Measurements from ENCODE around the gene MPST. TPM values are rescaled to one million over a fixed set of nuclear protein-coding genes. Genes with fewer than 3 reads are reported as not detected.

Gene MPST
- total and polyA plus RNA-seq, 2 donors (not counting 1 experiment from before 2014, with no cell fraction given) = 14.8 to 51.5 TPM

DNA sequence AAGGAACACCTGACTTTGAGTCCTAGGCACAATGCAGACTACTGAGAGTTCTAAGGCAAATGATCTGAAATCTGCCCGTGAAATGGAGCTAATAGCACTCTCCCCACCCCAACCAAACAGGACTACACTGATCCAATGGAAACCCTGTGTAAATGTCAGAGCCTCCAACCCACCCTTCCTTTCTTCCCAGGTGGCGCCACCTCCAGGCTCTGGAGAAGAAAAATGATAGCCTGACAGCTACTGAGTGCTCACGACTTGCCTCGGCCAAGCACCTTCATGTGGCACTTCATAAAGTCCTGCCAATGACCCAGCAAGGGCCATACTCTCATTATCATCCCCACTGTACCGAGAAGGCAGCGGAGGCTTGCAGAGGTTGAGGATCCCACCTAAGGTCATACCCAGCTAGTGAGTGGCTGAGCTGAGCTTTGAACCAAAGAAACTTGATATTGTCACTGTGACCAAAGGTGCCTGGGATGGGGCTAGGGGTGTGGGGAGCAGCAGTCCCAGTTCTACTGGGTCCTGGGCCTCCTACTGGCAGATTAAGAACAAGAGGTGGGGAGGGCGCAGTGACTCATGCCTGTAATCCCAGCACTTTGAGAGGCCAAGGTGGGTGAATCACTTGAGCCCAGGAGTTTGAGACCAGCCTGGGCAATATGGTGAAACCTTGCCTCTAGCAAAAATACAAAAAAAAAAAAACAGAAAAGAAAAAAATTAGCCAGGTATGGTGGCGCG, 20.8 kb upstream of the MPST start:
- peaks cover 8% of the 10 kb centered on the region for H3K27me3 ChIP-seq (ENCODE audit: control insufficient read depth, insufficient read depth, low read length)
- no peaks in the 10 kb centered on the region for H3K9me3 ChIP-seq (ENCODE audit: control insufficient read depth, insufficient read depth, low read depth, low read length)
- no peaks in the 10 kb centered on the region for H4K20me1 ChIP-seq (ENCODE audit: control insufficient read depth, extremely low read depth, insufficient read depth, low read length)
- TF ChIP-seq EZH2 (IDR thresholded peaks at IDR 0.05; ENCODE audit: low read length, missing control alignments) = no peak
- TF ChIP-seq, protein P1, sequence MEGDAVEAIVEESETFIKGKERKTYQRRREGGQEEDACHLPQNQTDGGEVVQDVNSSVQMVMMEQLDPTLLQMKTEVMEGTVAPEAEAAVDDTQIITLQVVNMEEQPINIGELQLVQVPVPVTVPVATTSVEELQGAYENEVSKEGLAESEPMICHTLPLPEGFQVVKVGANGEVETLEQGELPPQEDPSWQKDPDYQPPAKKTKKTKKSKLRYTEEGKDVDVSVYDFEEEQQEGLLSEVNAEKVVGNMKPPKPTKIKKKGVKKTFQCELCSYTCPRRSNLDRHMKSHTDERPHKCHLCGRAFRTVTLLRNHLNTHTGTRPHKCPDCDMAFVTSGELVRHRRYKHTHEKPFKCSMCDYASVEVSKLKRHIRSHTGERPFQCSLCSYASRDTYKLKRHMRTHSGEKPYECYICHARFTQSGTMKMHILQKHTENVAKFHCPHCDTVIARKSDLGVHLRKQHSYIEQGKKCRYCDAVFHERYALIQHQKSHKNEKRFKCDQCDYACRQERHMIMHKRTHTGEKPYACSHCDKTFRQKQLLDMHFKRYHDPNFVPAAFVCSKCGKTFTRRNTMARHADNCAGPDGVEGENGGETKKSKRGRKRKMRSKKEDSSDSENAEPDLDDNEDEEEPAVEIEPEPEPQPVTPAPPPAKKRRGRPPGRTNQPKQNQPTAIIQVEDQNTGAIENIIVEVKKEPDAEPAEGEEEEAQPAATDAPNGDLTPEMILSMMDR (conservative IDR thresholded peaks at IDR 0.05 in 1 of 2, IDR thresholded peaks at IDR 0.05 in 1 of 2; ENCODE audit: low read depth in 1 of 2, low read length in 2 of 2) = peak; percentile 6 to 7
- H2AFZ ChIP-seq (ENCODE audit: low read length) = no peak overlapping the region
- no peaks in the 10 kb centered on the region for H3K36me3 ChIP-seq (ENCODE audit: control insufficient read depth, insufficient read depth, low read length)
- H3K4me1 ChIP-seq (ENCODE audit: control insufficient read depth, extremely low read depth, insufficient read depth, low read length) = no peaks in the 10 kb centered on the region
- DNase-seq (ENCODE audit: low read depth in 2 of 2) = no peak
- no peaks in the 10 kb centered on the region for H3K79me2 ChIP-seq (ENCODE audit: control insufficient read depth, insufficient read depth, low read length)
- no peak overlapping the region for H3K4me2 ChIP-seq (ENCODE audit: extremely low read depth, insufficient read depth, low read length)
- H3K27ac ChIP-seq (ENCODE audit: insufficient read depth, low read length) = no peak overlapping the region
- no peak overlapping the region for H3K9ac ChIP-seq (ENCODE audit: insufficient read depth, low read length)
- H3K4me3 ChIP-seq (replicated peaks in 1 of 4; ENCODE audit: control extremely low read depth in 1 of 4, insufficient read depth in 1 of 4, low read depth in 3 of 4, low read length in 4 of 4) = no peak overlapping the region

DNA sequence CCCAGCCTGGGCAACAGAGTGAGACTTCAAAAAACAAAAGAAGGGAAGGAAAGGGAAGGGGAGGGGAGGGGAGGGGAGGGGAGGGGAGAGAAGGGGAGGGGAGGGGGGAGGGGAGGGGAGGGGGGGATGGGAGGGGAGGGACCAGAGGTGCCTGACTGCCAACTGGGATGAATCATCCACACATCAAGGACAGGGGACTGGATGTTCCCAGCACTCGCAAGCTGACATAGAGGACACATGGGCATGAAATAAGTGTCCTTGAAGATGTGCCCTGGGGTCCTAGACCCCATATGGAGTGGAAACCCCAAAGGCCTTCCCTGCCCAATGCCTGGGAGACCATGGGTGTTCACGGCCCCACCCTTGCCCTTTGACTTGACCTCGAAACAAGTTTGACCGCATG, 20.1 kb upstream of the MPST start:
- H3K4me3 ChIP-seq (replicated peaks in 1 of 4; ENCODE audit: control extremely low read depth in 1 of 4, insufficient read depth in 1 of 4, low read depth in 3 of 4, low read length in 4 of 4) = no peak overlapping the region
- H3K9ac ChIP-seq (ENCODE audit: insufficient read depth, low read length) = no peak overlapping the region
- no peaks in the 10 kb centered on the region for H3K36me3 ChIP-seq (ENCODE audit: control insufficient read depth, insufficient read depth, low read length)
- H3K79me2 ChIP-seq (ENCODE audit: control insufficient read depth, insufficient read depth, low read length) = no peaks in the 10 kb centered on the region
- H3K9me3 ChIP-seq (ENCODE audit: control insufficient read depth, insufficient read depth, low read depth, low read length) = no peaks in the 10 kb centered on the region
- TF ChIP-seq, protein P1 (conservative IDR thresholded peaks at IDR 0.05 in 1 of 2, IDR thresholded peaks at IDR 0.05 in 1 of 2; ENCODE audit: low read depth in 1 of 2, low read length in 2 of 2) = no peak
- no peak for TF ChIP-seq EZH2 (IDR thresholded peaks at IDR 0.05; ENCODE audit: low read length, missing control alignments)
- H4K20me1 ChIP-seq (ENCODE audit: control insufficient read depth, extremely low read depth, insufficient read depth, low read length) = no peaks in the 10 kb centered on the region
- no peak overlapping the region for H3K4me2 ChIP-seq (ENCODE audit: extremely low read depth, insufficient read depth, low read length)
- H3K4me1 ChIP-seq (ENCODE audit: control insufficient read depth, extremely low read depth, insufficient read depth, low read length) = no peaks in the 10 kb centered on the region
- peak in 1 of 2 donors; percentile 44 for DNase-seq (ENCODE audit: low read depth in 2 of 2)
- no peak overlapping the region for H2AFZ ChIP-seq (ENCODE audit: low read length)
- H3K27me3 ChIP-seq (ENCODE audit: control insufficient read depth, insufficient read depth, low read length) = peaks cover 8% of the 10 kb centered on the region
- H3K27ac ChIP-seq (ENCODE audit: insufficient read depth, low read length) = no peak overlapping the region

DNA sequence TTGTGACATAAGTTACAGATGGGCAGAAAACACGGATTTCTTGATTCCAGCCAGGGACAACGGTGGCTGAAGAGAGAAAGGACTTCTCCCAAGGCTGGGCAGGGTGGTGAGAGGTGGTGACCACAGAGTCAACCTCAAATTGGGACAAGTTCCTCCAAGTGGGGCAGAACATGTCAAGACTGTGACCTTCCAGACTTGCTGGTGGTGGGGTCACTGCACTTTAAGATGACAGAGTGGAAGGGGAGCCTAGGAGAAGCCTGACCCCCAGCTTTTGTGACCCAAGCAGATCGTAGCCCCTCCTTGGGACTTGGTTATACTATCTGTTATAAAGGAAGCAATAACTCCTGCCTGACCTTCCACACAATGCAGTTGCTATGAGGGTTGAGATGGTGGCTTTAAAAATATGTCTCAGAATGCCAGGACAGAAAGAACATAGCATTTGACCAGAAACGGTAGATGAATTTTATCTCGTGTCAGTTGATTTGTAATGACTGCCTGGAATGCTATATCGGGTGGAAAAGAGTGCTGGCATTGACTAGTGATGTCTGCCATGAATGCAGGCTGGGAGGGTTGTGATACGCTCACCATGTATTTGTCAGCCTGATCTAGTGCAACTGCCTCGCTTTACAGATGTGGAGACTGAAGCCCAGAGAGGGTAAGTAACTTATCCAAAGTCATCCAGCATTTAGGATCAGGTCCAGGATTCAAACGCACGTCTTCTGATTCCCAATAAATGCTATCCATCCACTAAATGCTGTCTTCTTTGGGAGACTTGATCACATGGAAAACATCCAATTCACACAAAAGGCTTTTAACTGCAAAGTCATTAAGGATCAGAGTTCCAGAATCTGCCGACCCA, 18.6 kb upstream of the MPST start:
- H3K27ac ChIP-seq (ENCODE audit: insufficient read depth, low read length) = no peak overlapping the region
- no peak for TF ChIP-seq EZH2 (IDR thresholded peaks at IDR 0.05; ENCODE audit: low read length, missing control alignments)

More for the DNA sequence above, 18.6 kb upstream of the MPST start:
- H3K9ac ChIP-seq (ENCODE audit: insufficient read depth, low read length) = no peak overlapping the region
- no peaks in the 10 kb centered on the region for H3K79me2 ChIP-seq (ENCODE audit: control insufficient read depth, insufficient read depth, low read length)
- peaks cover 15% of the 10 kb centered on the region for H3K27me3 ChIP-seq (ENCODE audit: control insufficient read depth, insufficient read depth, low read length)
- H4K20me1 ChIP-seq (ENCODE audit: control insufficient read depth, extremely low read depth, insufficient read depth, low read length) = no peaks in the 10 kb centered on the region
- no peaks in the 10 kb centered on the region for H3K9me3 ChIP-seq (ENCODE audit: control insufficient read depth, insufficient read depth, low read depth, low read length)
- no peaks in the 10 kb centered on the region for H3K4me1 ChIP-seq (ENCODE audit: control insufficient read depth, extremely low read depth, insufficient read depth, low read length)
- no peak overlapping the region for H3K4me3 ChIP-seq (replicated peaks in 1 of 4; ENCODE audit: control extremely low read depth in 1 of 4, insufficient read depth in 1 of 4, low read depth in 3 of 4, low read length in 4 of 4)
- DNase-seq (ENCODE audit: low read depth in 2 of 2) = no peak
- H3K36me3 ChIP-seq (ENCODE audit: control insufficient read depth, insufficient read depth, low read length) = no peaks in the 10 kb centered on the region
- H2AFZ ChIP-seq (ENCODE audit: low read length) = no peak overlapping the region
- H3K4me2 ChIP-seq (ENCODE audit: extremely low read depth, insufficient read depth, low read length) = no peak overlapping the region

All from fibroblast of lung (primary cell).